Measurements from ENCODE around the gene PI3.
"Not testable (repeated sequence)": the region's sequence is repeated elsewhere in the genome, so short reads cannot be mapped to it uniquely, and the experiment has no call there.

The PI3 gene

GRCh38 chr20:45174434-45175364 is at the start of gene PI3:
Gene PI3 (plus strand): TSS chr20:45174902. CDS start chr20:45174923, 21 bp downstream.
- no peak for TF ChIP-seq CTCF (IDR thresholded peaks at IDR 0.05; ENCODE audit: low read depth, low read length)
- no peak for TF ChIP-seq EZH2phosphoT487 (IDR thresholded peaks at IDR 0.05; ENCODE audit: low read depth)
- H3K9me3 ChIP-seq (ENCODE audit: insufficient read depth, low read length), result no peaks in the 10 kb centered on the region
- H3K4me1 ChIP-seq (ENCODE audit: low read length), result no peaks in the 10 kb centered on the region
- no peaks in the 10 kb centered on the region for H4K20me1 ChIP-seq (ENCODE audit: insufficient read depth, low read length)
- no peak within 1 kb of the TSS for H3K4me3 ChIP-seq (ENCODE audit: low read length)
- H3K79me2 ChIP-seq (ENCODE audit: low read length), result no peaks in the 10 kb centered on the region
- no peak within 1 kb of the TSS for H3K4me2 ChIP-seq (ENCODE audit: low read length)
- H3K27ac ChIP-seq (ENCODE audit: low read length), result no peak within 1 kb of the TSS
- H3K27me3 ChIP-seq (ENCODE audit: low read depth, low read length), result peaks cover 37% of the 10 kb centered on the region
- H3K9ac ChIP-seq (ENCODE audit: low read length), result no peak within 1 kb of the TSS
- no peaks in the 10 kb centered on the region for H3K36me3 ChIP-seq (replicated peaks; ENCODE audit: low read depth, low read length)
- H2AFZ ChIP-seq (ENCODE audit: low read depth, low read length), result no peak within 1 kb of the TSS

GRCh38 chr20:45128099-45128498 is 46.6 kb upstream of the PI3 start:
- no peak overlapping the region for H3K9ac ChIP-seq (ENCODE audit: low read length)
- H3K9me3 ChIP-seq (ENCODE audit: insufficient read depth, low read length), result no peaks in the 10 kb centered on the region
- no peaks in the 10 kb centered on the region for H4K20me1 ChIP-seq (ENCODE audit: insufficient read depth, low read length)
- TF ChIP-seq CTCF (IDR thresholded peaks at IDR 0.05; ENCODE audit: low read depth, low read length) (no peak), EZH2phosphoT487 (IDR thresholded peaks at IDR 0.05; ENCODE audit: low read depth) (no peak)
- H2AFZ ChIP-seq (ENCODE audit: low read depth, low read length), result no peak overlapping the region
- no peaks in the 10 kb centered on the region for H3K27me3 ChIP-seq (ENCODE audit: low read depth, low read length)
- 0 out of 2 replicates have a peak, but pooled peaks cover 4% of the 10 kb centered on the region for H3K4me1 ChIP-seq (ENCODE audit: low read length)
- H3K27ac ChIP-seq (ENCODE audit: low read length), result no peak overlapping the region
- no peak overlapping the region for H3K4me3 ChIP-seq (ENCODE audit: low read length)
- no peaks in the 10 kb centered on the region for H3K79me2 ChIP-seq (ENCODE audit: low read length)
- no peak overlapping the region for H3K4me2 ChIP-seq (ENCODE audit: low read length)
- H3K36me3 ChIP-seq (replicated peaks; ENCODE audit: low read depth, low read length), result no peaks in the 10 kb centered on the region

GRCh38 chr20:45136911-45137310 is 37.8 kb upstream of the PI3 start:
- no peak overlapping the region for H2AFZ ChIP-seq (ENCODE audit: low read depth, low read length)
- no peaks in the 10 kb centered on the region for H3K79me2 ChIP-seq (ENCODE audit: low read length)
- H3K27ac ChIP-seq (ENCODE audit: low read length), result no peak overlapping the region
- no peak overlapping the region for H3K4me2 ChIP-seq (ENCODE audit: low read length)
- no peaks in the 10 kb centered on the region for H4K20me1 ChIP-seq (ENCODE audit: insufficient read depth, low read length)
- no peak for TF ChIP-seq CTCF (IDR thresholded peaks at IDR 0.05; ENCODE audit: low read depth, low read length)
- no peak for TF ChIP-seq EZH2phosphoT487 (IDR thresholded peaks at IDR 0.05; ENCODE audit: low read depth)
- no peaks in the 10 kb centered on the region for H3K9me3 ChIP-seq (ENCODE audit: insufficient read depth, low read length)
- H3K9ac ChIP-seq (ENCODE audit: low read length), result no peak overlapping the region
- 0 out of 2 replicates have a peak, but pooled peaks cover 2% of the 10 kb centered on the region for H3K4me1 ChIP-seq (ENCODE audit: low read length)
- H3K36me3 ChIP-seq (replicated peaks; ENCODE audit: low read depth, low read length), result no peaks in the 10 kb centered on the region
- no peaks in the 10 kb centered on the region; the same call in 1 of the 2 replicates for H3K27me3 ChIP-seq (ENCODE audit: low read depth, low read length)
- no peak overlapping the region for H3K4me3 ChIP-seq (ENCODE audit: low read length)

- H3K9ac ChIP-seq (ENCODE audit: low read length), result no peak overlapping the region
- H3K9me3 ChIP-seq (ENCODE audit: insufficient read depth, low read length), result no peaks in the 10 kb centered on the region
- peak overlapping the region; percentile 25; the same call in 1 of the 2 replicates for H2AFZ ChIP-seq (ENCODE audit: low read depth, low read length)
- peak overlapping the region; percentile 29 for H3K4me2 ChIP-seq (ENCODE audit: low read length)
- H3K79me2 ChIP-seq (ENCODE audit: low read length), result no peaks in the 10 kb centered on the region
- no peaks in the 10 kb centered on the region; the same call in 1 of the 2 replicates for H3K27me3 ChIP-seq (ENCODE audit: low read depth, low read length)
- no peaks in the 10 kb centered on the region for H4K20me1 ChIP-seq (ENCODE audit: insufficient read depth, low read length)
- no peaks in the 10 kb centered on the region for H3K36me3 ChIP-seq (replicated peaks; ENCODE audit: low read depth, low read length)
- peak overlapping the region; percentile 36 for H3K4me3 ChIP-seq (ENCODE audit: low read length)
- TF ChIP-seq EZH2phosphoT487 (IDR thresholded peaks at IDR 0.05; ENCODE audit: low read depth) (no peak), CTCF (IDR thresholded peaks at IDR 0.05; ENCODE audit: low read depth, low read length) (peak; percentile 97)
- H3K27ac ChIP-seq (ENCODE audit: low read length), result no peak overlapping the region
- H3K4me1 ChIP-seq (ENCODE audit: low read length), result 0 out of 2 replicates have a peak, but pooled peaks cover 2% of the 10 kb centered on the region
These were observed 36.0 kb upstream of the PI3 start for GRCh38 chr20:45138561-45139300.

- H3K9me3 ChIP-seq (ENCODE audit: insufficient read depth, low read length); H3K79me2 ChIP-seq (ENCODE audit: low read length); H3K27ac ChIP-seq (ENCODE audit: low read length); H3K4me2 ChIP-seq (ENCODE audit: low read length); H3K4me1 ChIP-seq (ENCODE audit: low read length); H3K4me3 ChIP-seq (ENCODE audit: low read length); H3K36me3 ChIP-seq (replicated peaks; ENCODE audit: low read depth, low read length); H3K9ac ChIP-seq (ENCODE audit: low read length); H3K27me3 ChIP-seq (ENCODE audit: low read depth, low read length); H2AFZ ChIP-seq (ENCODE audit: low read depth, low read length); H4K20me1 ChIP-seq (ENCODE audit: insufficient read depth, low read length): not testable (repeated sequence)
These were observed 34.8 kb upstream of the PI3 start for GRCh38 chr20:45139733-45140375.

Data from OCI-LY3 (cell line).